HuH-7.5 (cell line): ENCODE data around the gene ZNF513.

Experiments used
- DNase-seq: peaks from one replicate; pipeline ENCODE4 v3.0.0; 2011; ENCODE audit warnings: low spot score

ZNF513 gene

GRCh38 chr2:27390822-27391679, 10.5 kb upstream of the ZNF513 start:
- DNase-seq: no peak

GRCh38 chr2:27381577-27382181, 1.1 kb upstream of the ZNF513 start:
- DNase-seq: no peak

GRCh38 chr2:27379836-27380625, 503 bp downstream of the ZNF513 start:
- DNase-seq: no peak

GRCh38 chr2:27379383-27379835, 1.1 kb downstream of the ZNF513 start:
- no peak for DNase-seq

GRCh38 chr2:27378809-27379290, 1.7 kb downstream of the ZNF513 start:
- DNase-seq: no peak

- no peak for DNase-seq
These were observed 2.3 kb downstream of the ZNF513 start for GRCh38 chr2:27378096-27378808.

GRCh38 chr2:27377618-27378095, 2.9 kb downstream of the ZNF513 start:
- no peak for DNase-seq

- DNase-seq: no peak
These were observed 3.5 kb downstream of the ZNF513 start for GRCh38 chr2:27376866-27377617.

- no peak for DNase-seq
These were observed 4.2 kb downstream of the ZNF513 start for GRCh38 chr2:27376151-27376865.

- DNase-seq: no peak
These were observed 4.9 kb downstream of the ZNF513 start for GRCh38 chr2:27375513-27376099.

GRCh38 chr2:27373567-27373966, 7.0 kb downstream of the ZNF513 start:
- DNase-seq: no peak

GRCh38 chr2:27372937-27373336, 7.6 kb downstream of the ZNF513 start:
- no peak for DNase-seq

GRCh38 chr2:27370816-27371620, 9.5 kb downstream of the ZNF513 start:
- DNase-seq: no peak

- DNase-seq: peak; percentile 86
These were observed 10.3 kb downstream of the ZNF513 start, which contains the start of the genes EIF2B4 and SNX17 for GRCh38 chr2:27370026-27370815. Gene EIF2B4, minus strand, starts transcription at chr2:27370338. Its CDS starts 24 bp downstream, at chr2:27370314. Gene SNX17, plus strand, starts transcription at chr2:27370616. Its CDS starts 128 bp downstream, at chr2:27370744.

- DNase-seq: peak; percentile 84
These were observed 11.0 kb downstream of the ZNF513 start for GRCh38 chr2:27369471-27370025.

- DNase-seq: no peak
These were observed 16.6 kb downstream of the ZNF513 start for GRCh38 chr2:27363933-27364332.

GRCh38 chr2:27362678-27363420, 17.7 kb downstream of the ZNF513 start:
- no peak for DNase-seq
